ENCODE data around the gene KCNE3.

Gene KCNE3

GRCh38 chr11:74471668-74472429 is 4.5 kb upstream of the KCNE3 start:
- DNase-seq (ENCODE audit: low spot score): no peak

DNA sequence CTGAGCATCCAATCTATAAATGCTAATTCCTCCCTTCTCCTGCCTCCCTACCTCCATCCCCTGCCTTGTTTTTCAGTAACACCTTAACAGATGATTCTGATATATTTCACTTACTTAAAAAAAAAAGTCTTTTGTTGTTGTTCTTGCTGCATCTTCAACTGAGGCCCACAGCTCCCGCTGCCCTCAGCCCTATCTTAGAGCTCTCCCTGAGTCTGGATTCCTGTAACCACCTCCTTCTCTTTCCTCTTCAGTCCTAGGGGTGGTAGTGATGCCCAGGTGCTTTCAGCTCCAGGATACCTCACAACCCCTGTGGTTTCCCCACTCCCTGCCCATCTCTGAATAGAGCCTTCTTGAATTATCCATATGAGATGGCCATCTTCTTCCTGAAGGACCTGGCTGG is 3.7 kb upstream of the KCNE3 start:
- DNase-seq (ENCODE audit: low spot score): no peak

- no peak for DNase-seq (ENCODE audit: low spot score)
Measured at GRCh38 chr11:74470526-74470925, 3.2 kb upstream of the KCNE3 start.

- DNase-seq (ENCODE audit: low spot score): no peak
Measured at GRCh38 chr11:74468936-74469335, 1.6 kb upstream of the KCNE3 start.

- DNase-seq (ENCODE audit: low spot score): no peak
Measured at GRCh38 chr11:74468521-74468920, 1.2 kb upstream of the KCNE3 start.

DNA sequence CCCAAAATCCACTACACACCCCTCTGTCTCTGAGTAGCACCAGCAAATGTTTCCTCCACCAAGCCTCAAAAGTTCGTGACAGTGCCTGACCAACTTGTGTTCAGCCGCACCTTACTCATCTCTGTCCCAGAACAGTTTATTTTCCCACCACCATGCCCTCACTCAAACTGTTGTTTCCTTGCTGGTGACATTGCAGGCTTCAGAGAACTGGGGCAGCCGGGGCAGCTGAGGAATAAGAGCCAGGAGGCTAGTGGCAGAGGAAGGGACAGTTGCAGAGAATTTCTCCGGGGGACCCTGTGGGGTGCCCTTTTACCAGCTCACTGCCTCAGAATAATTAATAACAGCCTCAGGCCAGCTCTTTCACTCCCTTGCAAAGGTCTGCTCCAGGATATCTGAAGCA is 709 bp upstream of the KCNE3 start:
- no peak for DNase-seq (ENCODE audit: low spot score)

DNA sequence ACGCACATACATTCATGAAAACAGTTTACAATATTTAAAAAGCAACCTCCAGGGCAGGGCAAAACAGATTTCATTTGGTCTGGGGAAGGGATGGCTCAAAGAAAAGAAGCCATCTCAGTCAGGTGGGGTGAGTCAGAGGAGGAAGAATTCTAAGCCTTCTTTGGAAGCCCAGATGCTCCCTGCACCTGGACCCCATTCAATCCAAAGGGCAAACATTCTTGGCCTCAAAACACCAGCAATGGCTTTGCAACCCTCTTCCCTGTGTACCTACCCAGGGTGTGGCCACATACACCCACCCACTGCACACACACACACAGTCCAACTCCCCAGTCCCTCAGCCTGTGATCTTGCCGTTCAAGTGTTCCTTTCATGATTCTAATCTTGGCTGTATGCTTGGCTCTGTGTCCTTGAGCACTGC is 2.0 kb downstream of the KCNE3 start:
- no peak for DNase-seq (ENCODE audit: low spot score)

- no peak for DNase-seq (ENCODE audit: low spot score)
Measured at GRCh38 chr11:74464746-74465145, 2.6 kb downstream of the KCNE3 start.

DNA sequence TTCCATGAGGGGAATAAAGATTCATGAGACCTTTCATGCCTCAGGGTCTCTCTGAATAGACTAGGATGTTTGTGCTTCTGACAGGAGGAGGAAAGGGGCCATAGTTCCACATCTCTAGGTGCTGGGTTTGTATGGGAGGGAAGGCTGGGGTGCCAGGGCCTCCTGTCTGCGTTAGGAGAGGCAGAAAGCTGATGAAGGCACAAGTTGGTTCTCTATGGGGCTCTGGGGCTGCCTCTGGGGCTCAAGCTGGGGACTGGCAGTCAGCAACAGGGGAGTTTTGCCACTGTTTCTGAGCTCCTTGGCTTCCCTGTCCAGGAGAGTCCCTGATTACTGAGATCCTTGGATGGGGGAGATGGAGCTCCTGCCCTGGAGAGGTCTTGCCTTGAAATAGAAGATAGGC is 4.1 kb downstream of the KCNE3 start:
- DNase-seq (ENCODE audit: low spot score): no peak

GRCh38 chr11:74462631-74463030 is 4.7 kb downstream of the KCNE3 start:
- DNase-seq (ENCODE audit: low spot score): no peak

GRCh38 chr11:74462009-74462408 is 5.3 kb downstream of the KCNE3 start:
- DNase-seq (ENCODE audit: low spot score): no peak

DNA sequence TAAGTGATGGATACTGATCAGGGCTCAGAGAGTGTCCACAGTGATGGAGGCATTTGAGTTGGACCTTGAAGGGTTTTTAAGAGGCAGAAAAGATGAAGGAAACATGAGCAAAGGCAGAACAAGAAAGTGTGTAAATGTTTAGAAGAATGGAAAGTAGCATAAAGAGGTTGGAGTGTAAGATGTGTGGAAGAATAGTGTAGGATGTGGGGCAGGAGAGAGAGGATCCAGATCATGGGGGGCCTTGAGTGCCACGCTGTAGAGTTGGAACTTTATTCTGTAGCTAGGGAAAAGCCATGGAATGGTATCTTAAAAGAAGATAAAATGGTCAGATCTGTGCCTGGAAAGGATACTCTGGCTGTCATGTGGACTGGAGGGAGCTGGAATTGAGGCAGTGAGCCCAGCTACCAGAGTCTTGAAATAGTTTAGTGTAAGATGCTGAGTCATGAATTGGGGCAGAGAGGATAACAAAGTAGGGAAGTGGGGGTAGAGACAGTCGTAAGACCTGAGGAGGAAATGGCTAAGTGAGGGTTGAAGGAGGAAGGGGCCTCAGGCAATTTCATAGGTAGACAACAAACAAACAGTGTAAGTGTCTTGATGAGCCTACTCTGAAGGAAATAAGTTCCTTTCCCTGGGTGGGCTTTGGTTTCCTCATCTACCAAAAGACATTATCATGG is 6.7 kb downstream of the KCNE3 start:
- DNase-seq (ENCODE audit: low spot score): no peak

DNA sequence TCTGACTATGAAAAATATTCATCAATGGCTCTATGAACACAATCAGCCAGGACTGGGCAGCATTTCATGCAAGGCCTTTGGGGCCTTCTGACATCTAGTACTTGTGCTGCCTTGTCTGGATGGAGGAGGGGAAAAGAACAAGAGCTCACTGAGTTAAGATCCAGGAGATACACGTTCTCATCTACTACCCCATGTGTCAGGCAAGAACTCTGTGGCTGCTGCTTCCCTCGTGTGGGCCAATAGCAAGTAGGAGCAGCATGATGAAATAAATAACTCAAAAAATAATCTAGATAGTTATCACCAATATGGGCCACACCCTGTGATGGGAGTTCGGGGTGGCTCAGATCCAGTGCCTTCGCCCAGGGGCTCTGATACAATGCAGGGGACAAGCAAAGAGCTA is 7.3 kb downstream of the KCNE3 start:
- DNase-seq (ENCODE audit: low spot score): no peak

DNA sequence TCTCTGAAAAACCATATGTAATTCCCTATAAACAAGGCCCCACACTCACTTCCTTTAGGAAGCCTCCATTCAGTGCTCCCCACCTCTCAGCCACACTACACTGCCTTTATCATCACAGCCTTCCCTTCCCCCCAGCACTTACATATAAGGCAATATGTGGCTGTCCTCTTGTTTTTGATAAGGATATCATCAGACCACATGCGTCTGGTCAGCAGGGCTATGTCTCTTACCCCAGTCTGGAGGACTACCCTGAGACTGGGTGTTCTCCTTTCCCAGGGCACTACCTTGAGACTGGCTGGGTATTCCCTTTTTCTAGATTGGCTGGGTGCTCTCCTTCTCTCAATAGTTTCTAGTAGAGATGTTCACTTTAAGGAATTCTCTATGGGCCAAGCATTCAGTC is 7.8 kb downstream of the KCNE3 start:
- DNase-seq (ENCODE audit: low spot score): no peak

DNA sequence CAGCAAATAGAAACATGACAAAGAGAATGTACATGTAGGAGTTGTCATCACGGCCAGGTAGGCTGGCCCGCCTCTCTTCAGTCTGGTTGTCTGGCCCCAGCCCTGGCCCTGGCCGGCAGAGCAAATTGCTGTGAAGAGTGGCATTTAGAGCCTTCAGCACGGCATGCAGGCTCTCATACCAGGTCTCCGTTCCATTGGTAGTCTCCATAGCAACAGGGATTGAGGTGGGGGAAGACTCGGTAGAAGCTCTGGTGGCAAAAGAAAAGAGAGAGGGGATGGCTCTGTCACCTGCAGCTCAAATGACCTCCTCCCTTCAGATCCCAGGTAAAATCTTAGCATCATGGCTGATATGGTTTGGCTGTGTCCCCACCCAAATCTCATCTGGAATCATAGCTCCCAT is 10.0 kb downstream of the KCNE3 start:
- no peak for DNase-seq (ENCODE audit: low spot score)

GRCh38 chr11:74453373-74453975 is 13.9 kb downstream of the KCNE3 start:
- DNase-seq (ENCODE audit: low spot score): peak; percentile 42

- no peak for DNase-seq (ENCODE audit: low spot score)
Measured at GRCh38 chr11:74452366-74452765, 15.0 kb downstream of the KCNE3 start.

DNA sequence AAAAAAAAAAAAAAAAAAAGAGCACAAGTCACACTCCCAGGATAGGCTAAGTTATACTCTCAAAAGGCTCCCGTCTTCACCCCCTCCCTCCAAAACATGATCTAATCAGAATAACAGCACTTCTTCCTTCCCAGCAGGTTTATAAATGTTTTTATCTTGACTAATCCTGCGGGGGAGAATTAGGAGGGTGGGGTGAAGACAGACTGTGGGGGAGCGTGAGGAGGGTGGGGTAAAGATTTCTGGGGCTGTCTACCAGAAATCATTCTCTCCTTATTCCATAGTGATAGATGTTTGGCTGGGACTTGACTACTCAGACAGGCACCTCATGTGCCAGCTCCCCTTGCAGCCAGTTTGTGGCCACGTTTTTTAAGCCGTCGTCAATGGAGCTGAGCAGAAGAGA is 17.0 kb downstream of the KCNE3 start:
- DNase-seq (ENCODE audit: low spot score): no peak

- DNase-seq (ENCODE audit: low spot score): peak; percentile 83
Measured at GRCh38 chr11:74449369-74449931, 17.9 kb downstream of the KCNE3 start.

- DNase-seq (ENCODE audit: low spot score): no peak
Measured at GRCh38 chr11:74447720-74448119, 19.6 kb downstream of the KCNE3 start.

DNA sequence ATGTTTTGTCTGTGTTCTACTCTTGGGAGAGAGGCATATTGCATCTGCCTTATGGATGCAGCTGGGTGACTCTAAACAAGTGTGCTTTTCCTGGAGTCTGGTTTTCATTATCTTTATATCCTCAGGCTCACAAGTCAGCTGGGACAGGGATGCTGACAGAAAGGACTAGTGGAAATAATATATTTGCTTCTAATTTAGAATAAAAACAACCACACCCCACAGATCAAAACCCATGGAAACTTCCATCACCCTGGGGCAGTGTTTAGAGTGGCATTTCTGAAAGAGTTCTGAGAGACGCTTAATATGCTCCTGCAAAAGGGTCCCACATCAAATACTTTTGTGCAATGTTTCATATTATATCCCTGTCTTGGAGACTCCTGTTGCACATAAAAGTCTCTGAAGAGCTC is 20.8 kb downstream of the KCNE3 start:
- no peak for DNase-seq (ENCODE audit: low spot score)

DNA sequence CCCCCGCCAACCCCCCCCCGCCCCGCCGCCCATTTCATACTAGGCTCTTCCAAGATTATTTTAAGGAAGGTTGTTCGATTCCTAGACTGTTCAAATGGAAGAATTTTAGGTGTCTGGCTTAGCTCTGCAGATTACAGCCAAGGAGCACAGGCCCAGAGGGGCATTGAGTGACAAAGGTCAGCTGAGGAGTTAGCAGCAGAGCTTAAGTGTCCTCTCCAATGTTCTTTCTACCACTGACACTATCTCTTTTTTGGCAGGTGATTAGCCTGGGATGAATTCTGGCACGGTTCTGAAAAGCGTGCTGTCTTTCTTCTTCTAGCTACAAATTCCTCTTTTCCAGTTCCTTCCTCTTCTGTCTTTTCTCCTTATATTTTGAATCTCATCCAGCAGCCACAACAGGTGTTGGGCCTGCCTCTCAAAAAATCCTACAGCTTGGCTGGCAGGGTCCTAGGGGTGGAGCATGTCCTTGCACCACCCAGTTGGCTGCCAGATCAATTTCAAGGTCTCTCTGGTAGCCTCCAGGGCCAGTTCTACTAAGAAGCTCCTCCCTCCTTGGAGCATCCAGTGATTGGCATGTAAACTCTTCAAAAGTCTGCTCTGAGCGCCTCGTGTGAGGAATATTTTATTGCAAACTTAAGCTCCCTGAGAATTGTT is 23.0 kb downstream of the KCNE3 start:
- DNase-seq (ENCODE audit: low spot score): no peak
